HG02981 (cell line): Measurements from ENCODE around the gene FXYD6.

Source experiments
- ATAC-seq: cut with Tn5 transposase; IDR thresholded peaks from one replicate; pipeline ENCODE4 v1.9.1; 2021; ENCODE audit warnings: mild to moderate bottlenecking, moderate library complexity; ENCODE audit not compliant: unreplicated experiment

Gene FXYD6

DNA sequence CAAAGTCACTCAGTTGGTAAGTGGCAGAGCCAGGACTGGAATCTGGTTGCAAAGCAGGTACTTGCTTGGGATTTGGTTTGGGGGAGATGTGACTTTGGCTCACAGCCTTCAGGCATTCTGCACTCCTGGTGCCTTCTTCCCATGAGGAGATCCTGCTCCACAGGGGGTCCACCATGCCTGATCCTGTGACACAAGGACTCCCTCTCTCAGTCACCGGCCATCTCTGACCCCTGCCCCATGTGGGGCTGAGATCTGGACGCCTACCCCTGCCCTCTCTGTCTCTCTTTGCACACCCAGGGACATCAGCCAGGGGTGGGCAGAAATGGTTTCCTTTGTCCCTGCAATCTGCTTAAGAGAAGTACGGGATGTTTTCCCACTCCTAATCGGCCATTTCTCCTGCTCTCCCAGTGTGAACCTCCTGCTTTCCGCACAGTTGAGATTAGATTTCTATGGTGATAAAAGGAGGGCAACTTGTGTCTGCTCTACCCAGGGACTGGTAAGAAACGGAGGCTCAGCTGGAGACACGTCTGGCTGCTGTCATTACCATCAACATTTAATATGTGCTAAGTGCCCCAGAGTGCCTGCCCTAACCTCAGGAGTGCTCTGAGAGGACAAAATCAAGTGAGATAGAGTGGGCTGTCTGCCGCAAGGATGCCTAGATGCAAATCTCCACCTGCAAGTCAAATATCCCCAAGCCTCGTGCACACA, 11.1 kb upstream of the FXYD6 start:
- no peak for ATAC-seq

DNA sequence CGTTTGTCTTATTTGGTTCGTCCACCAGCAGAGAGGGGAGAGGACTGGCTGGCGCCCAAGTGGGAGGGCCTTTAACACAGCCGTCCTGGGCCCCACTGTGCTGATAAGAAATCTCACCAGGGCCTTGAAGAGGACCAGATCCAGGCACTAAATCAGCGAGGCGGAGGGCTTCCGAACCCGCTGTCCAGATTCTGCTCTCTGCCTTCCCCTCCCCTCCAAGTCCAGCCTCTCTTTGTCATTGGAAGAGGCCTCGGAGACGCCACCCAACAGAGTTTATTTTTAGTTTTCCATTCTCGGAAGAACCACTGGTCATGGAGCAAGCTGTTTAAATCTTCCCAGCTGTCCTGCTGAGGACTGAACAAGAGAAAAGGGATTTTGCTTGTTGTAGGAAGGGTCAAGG, 9.3 kb upstream of the FXYD6 start:
- ATAC-seq: no peak

DNA sequence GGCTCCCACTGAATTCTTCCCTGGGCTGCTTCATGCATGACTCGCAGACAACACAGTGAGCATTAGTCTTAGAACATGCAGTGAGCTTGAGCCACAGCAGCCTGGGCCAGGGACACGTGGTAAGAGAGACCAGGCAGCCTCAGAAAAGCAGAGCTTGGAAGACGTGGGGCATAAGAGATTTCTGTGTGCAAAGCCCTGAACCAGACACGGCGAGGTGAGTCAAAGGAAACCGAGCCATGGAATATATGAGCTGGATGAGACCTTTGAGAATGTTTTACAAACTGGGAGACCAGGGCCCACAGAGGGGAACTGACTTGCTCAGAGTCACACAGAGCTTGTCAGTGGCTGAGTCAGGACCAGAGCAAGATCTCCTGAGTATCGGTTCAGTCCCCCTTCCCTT, 8.5 kb upstream of the FXYD6 start:
- ATAC-seq: no peak

DNA sequence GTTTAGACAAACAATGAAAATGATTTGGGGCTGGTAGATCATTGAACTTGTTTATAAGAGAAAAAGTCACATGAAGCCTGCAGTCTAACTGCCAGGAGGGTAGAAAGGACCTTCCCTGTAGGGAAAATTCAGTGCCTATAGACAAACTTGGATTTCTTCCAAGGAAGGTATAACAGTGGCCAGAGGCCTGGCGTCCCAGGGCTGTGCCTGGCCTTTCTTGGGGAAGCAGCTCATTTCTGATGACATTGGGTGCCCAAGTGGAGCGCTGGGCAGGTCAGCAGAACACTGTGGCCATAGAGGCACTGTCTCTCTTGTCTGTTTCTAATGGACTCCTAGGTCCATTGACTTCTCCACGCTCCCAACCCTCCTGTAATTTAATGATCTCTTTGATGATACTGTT, 6.6 kb upstream of the FXYD6 start:
- no peak for ATAC-seq

DNA sequence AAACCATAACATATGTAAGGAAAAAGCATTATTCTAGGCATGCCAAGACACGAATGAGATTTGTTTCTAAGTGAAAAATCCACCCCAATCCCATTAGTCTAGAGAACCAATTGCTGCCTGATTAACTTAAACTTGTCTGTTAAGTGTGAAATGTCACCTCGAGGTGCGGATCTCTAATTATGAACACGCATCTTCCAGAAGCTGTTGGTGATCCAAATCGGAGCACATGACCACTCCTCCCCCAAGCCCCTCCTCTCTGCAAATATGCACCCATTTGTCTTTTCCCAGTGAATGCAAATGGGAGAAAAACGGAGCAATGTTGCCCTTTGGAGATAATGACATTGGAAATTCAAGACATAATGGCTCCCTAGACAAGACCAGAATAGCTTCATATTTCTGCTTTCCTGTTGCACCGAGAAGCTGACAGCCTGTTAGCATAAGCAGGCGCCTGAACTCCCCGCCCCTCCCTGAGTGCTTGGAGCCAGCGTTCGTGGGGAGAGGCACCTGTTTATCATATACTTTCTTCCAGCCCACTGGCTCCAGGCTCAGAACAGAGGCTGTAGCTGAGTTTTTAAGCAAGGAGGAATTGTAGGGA, 6.0 kb upstream of the FXYD6 start:
- ATAC-seq: no peak

DNA sequence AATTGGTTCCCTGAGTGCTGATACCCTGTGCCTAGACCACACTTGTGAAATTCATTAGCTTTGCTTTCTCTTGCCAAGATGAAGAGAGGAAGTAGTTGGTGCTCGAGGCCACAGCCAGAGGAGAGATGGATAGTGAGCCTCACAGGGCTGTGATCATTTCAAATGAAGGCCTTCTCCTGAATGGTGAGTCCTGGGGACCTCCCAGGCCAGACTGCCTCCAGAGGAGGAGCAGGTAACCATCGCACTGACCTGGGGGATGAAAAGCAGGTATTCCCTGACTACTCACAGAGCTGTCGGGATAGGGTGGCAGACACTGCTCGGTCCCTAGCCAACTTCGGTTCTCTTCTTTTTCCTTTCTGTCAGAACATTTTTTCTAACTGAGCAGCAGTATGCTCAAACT, 4.8 kb upstream of the FXYD6 start:
- ATAC-seq: no peak

DNA sequence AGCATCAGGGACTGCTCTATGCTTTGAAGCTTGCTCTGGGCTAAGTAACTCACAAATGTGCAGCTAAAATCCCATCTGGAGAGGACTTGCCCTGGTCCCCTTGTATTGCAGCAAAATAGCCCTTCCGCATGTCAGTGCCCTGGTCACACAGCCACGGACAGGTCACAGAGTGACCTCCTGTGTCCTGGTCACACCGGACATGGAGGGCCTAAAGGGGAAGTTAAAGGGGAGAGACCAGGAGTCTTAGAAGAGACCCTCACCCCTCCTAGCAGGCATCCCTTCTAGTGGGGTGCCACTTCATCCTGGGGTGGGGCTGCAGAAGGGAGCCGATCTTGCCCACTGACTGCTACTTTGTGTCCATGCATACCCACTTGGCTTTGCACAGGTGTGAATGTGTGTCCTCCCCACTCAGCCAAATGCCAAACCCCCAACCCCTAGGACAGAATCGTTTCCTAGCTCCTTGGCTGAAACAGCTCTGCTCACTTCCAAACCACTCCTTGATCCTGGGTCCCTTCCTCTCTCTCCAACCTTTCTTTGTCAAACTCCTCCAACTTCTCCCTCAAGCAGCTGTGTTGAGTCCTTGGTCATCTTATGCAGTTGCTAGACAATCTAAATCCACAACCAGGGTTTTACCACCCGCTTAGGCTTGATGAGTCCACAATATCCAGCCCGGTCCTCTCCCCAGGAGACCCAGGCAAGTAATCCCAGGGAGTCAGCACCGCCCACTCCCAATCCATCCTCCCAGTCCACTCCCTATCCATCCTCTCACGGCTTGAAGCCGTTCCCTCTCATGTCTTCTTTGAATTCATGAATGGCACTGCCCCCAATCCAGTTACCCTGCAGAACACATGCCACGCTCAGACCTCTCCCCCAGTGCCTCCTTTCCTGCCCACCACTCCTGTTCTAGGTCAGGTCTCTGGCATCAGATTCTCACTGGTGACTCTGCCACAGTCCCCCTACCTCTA, 3.3 kb upstream of the FXYD6 start:
- no peak for ATAC-seq

DNA sequence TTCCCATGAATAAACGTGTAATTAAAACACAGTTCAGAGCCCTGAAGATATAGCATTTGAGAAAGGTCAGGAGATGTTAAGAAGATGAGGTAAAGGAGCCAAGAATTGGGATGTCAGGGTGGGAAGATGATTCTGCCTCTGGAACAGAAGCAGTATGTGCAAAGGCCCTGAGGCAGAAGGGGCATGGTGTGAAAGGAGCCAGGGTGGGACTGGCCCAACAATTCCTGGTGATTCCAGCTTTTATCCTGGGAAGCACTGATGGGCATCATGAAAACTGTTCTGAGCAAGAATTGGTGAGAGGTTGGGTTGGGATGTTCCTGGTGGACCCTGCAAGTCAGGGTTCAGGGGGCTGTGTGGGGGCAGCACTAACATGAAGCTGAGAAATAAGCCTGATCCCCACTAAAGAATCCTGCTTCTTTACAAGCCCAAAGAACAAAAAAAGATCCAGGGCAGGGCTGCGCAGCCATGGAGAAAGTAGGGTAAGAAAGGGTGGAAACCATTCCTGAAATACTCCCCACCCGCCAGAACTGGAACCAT, 2.5 kb upstream of the FXYD6 start:
- ATAC-seq: no peak

DNA sequence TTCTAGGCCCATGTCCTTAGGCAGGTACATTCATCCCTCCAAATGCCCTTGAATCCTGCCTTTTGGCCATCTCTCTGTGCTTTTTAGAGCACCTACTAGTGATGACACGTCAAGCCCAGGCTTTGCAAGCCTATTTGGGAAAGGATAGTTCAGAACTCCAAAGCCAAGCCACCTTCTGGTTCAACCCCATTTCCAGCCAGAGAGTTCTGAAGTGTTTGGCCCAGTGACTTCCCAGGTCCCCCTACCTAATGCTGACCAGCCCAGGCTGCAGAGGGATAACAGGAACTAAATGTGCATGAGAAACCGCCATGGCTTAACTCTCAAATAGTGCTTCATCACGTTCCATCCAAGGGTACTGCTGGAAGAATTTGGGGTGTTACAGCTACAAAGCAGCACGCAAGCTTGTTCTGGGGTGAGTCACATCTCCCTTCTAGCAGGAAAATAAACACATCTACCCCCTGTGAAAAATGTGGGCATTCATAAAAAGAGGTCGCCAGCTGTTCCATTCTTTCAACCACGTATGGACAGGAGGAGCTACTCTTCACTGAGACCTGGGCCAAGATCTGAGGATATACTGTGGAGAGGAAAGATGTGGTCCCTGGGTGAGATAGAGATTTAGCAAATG, 2.0 kb upstream of the FXYD6 start:
- no peak for ATAC-seq

DNA sequence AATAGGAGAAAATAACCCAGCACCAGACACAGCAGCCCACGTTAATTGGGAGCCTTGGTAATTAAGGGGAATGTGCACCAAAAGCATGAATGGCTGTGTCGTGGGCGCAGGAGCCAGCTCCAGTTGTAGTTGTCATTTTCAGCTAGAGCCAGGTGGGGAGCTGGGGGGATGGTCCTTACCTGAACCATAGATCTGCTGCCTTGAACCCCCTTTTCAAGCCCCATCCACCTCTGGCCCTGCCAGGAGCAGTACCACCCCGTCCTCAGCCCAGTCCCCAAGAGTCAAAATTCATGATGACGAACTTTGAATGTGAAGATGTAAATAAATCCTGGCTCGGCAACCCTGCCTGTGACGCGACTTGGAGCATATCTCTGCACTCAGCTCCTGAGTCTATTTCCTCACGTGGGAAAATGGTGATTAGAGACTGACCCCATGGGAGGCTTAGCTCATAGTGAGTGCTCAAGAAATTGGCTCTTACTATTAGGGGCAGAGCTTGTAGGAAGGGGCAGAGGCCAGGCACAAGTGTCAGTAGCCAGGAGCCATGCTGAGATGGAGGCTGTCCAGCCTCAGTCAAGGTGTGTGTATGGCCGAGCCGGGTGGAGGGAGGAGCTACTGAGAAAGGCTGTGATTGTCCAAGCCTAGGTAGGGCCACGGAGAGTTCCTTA, 794 bp upstream of the FXYD6 start:
- no peak for ATAC-seq

DNA sequence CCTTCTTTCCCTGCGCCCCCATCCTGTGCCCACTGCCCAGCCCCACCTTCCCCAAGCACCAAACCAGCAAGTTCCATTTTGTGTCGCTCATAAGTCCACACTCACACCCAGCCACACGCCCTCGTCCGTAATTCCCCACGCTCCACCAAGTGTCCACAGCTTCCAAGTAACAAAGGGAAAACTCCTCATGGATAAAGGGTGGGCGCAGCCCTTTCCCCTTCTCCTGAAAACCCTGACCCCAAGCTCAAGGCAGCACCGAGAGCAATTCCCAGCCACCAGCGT, 458 bp downstream of the FXYD6 start:
- ATAC-seq: no peak

DNA sequence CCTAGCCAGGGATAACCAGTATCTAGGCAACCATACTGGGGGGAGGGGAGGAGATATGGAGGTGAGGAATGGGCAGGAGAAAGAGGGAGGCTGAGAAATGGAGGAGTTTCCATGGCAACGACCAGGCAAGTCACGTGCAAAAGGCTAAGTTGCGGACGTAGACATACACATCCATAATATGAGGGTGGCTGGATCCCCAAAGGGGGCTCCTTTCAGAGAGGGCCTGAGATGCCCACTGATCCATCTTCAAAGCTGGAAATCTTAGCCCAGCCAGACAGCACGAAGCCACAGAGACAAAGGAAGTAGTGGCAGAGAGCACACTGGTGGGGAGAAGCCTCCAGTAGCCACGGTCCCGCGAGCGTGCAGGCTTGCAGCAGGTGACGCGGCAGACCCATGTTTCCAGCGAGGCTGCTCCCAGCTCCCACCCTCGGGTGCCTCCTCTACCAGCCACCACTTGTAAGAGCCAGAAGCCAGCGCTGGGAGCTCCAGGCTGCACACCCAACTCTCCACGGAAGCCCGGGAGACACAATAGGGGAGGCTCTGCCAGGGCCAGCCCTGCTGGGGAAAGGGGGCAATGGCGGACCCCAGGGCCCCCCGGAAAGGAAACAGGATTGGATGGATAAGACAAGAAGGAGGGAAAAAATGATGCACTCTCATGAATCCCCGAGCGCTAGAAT, 938 bp downstream of the FXYD6 start:
- ATAC-seq: no peak

DNA sequence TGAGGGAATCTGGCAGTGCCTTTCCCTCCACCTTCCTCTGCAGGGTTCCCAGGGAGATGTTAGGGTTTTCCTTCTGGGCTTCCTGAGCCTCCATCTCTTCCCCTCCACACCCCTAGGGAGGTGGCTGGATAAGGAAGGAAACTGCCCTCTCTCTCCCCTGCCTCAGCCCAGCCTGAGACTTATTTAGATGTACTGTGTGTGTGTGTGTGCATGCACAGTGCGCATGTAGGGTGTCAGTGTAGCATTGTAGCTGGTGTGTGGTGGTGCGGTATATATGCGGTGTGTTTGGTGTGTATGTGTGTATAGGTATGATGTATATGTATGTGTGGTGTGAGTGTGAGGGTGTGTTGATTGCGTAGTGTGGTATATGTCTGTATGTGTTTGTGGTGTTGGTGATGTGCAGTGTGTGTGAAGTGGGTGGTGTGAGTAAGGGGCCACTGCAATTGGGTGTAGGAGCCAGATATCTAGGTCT, 1.5 kb downstream of the FXYD6 start:
- no peak for ATAC-seq

DNA sequence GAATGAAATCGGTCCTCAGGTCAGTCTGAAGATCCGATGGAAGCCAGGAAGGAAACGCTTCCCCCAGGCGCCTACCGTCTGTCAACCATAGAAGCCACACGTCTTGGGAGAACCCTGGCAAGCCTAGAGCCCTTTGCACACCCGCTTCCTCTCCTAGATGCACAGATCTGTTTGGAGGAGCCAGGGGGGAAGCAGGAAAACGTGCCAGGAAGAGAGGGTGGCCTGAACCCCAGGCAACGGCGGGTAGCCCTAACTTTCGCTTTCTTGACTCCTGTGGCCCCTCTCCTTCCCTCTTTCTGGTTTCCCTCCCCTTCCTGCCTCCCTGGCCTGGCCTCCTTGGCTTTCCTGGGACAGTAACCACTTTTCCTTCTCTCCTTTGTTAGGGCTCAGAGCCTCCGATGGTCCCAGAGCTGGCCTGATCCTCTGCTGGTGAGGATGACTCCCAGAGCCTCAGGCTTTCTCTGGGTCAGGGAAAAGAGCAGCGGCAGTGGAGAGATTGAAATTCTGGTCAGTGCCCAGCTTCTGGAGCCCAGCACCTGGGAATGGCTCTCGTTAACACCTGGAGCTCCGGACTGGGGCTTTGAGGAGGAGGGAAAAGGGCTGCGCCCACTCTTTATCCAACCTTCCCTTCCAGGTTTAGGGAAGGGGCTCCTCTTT, 2.1 kb downstream of the FXYD6 start:
- no peak for ATAC-seq

DNA sequence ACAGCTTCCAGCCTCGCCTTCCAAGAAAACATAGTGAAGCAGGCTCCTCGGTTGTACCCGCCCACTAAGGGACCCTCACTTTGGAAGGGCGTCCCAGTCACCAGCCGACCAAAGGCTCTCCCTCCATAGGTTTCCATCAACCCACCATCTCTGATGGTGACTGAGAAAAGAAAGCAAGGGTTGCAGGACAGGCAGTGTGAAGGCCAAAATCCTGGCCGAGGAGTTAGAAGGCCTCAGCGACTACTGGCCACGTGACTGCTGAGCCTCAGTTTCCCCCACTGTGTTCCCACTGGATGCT, 2.7 kb downstream of the FXYD6 start:
- ATAC-seq: no peak

DNA sequence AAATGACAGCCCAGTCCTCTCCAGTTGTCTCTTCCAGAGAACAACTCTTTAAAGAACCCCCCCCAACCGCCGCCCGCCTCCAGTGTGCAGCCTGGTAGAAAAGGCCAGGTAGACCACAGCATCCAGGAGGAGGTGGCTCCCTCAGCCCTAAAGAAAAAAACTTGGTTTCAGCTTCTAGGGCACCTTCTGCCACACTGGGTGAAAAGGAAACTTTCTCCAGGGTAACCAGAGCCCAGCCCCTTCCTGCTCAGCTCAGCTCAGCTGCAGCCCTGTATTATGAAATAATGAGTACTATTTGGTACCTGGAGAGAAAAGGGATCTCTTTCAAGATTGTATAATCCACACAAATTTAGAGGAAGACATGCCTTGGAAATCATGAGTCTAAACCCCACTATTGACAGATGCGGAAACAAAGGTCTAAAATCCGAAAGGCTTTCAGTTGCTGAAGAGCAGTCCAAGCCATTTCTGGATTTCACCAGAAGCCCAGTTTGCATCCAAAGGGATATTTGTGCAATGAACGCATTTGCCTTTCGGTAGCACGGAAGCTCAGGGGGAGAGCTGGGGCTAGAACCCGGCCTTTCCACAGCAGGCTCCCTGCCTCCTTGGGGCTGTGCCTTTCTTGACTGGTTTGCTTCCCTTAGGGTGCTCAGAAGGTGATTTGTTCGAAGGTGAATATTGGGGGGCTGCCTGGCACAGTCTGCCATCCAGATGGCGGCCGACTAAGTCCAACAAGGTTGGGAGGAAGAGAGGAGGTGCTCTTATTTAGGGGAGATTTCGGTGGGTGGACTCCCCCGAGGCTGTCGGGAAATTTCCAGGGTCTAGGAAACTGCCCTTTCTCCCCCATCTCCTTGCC, 3.3 kb downstream of the FXYD6 start:
- no peak for ATAC-seq

DNA sequence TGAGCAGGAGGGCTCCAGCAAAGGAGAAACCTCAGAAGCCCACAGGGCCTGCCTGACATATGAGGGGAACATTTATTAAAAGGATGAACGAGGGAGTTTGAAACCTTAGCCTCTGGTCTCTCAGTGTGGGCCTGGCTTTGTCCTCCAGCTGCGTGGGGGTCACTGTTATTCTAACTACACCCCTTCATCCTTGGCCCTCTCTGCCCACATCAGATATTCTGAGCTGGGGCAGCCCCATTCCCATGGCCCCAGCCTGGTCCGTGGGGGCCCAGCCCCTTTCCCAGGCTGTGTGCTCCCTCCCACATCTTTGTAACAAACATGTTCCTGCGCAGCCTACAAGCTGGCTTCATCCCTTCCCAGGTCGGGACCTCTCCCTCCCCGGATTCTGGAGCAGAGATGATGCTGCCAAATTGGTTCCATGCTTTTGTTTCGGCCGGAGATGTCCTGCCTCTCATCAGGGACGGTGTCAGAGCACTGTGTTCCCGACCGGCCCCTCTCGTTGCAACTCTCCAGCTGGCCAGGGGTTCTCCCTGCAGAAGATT, 4.0 kb downstream of the FXYD6 start:
- ATAC-seq: no peak

DNA sequence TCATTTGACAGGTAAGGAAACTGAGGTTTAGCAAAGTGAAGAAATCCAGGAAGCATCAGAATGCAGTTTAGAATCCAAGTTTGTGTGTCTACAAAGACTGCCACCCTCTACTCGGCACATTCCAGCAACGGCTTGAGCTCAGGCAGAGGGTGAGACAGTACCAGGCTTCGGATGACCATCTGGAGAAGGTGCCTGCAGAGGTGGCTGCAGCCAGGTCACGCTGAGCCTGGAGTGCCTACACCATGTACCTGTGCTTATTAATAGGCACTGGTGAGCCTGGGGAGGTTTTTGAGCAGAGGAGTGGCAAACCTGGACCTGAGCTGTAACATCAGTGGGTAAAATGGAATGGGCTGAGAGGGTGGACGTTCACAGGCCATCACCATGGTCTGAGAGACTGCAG, 4.7 kb downstream of the FXYD6 start:
- ATAC-seq: no peak

DNA sequence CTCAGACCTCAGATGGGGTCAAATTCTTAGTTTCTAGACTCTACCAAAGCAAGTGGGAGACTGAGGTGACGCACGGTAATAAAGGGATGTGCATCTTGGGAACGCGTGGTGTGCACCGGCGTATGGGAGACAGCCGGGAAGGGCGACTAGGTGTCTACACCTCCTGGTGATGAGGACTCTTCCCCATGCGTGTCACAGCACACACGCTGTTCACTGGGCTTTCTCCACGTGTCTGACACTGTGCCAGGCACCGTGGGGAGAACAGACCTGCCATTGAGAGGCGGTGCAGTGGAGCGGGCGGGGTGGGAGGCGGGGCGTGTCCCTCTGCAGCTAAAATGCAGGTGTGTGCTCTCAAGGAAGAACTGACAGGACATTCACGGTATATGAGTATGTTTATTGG, 5.3 kb downstream of the FXYD6 start:
- ATAC-seq: no peak
